Transverse colon (tissue), 4 donors: ENCODE results near the gene GNAQ.
"Not testable (repeated sequence)": the region's sequence is repeated elsewhere in the genome, so short reads cannot be mapped to it uniquely, and the experiment has no call there.

Source experiments
- CTCF ChIP-seq, 5 experiments: fragments of 200-600 bp in 3 of 5; fragments of 450-650 bp in 2 of 5; sonication (generic) in 3 of 5; IDR thresholded peaks; 1 replicate in 2 of 5; 2 replicates in 3 of 5; pipeline ENCODE4 v1.5.1; 2016 to 2017; ENCODE audit warnings: antibody characterized with exemption in 5 of 5, inconsistent platforms in 3 of 5, mild to moderate bottlenecking in 2 of 5, moderate library complexity in 1 of 5
- POLR2AphosphoS5 ChIP-seq, 3 donors: sonication (generic); formaldehyde crosslinking; IDR thresholded peaks; one replicate each; pipeline ENCODE4 v1.6.1; 2016; ENCODE audit warnings: antibody characterized with exemption in 3 of 3

DNA sequence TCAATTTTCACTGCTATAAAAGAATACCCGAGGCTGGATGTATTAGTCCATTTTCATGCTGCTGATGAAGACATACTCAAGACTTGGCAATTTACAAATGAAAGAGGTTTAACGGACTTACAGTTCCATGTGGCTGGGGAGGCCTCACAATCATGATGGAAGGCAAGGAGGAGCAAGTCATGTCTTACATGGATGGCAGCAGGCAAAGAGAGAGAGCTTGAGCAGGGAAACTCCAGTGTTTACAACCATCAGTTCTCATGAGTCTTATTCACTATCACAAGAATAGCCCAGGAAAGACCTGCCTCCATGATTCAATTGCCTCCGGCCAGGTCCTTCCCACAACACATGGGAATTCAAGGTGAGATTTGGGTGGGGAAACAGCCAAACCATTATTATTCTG lies 170.7 kb downstream of the GNAQ start:
- TF ChIP-seq CTCF, POLR2AphosphoS5 (IDR thresholded peaks at IDR 0.05): not testable (repeated sequence)
